ENCODE measurements around the gene CMTM5.

DNA sequence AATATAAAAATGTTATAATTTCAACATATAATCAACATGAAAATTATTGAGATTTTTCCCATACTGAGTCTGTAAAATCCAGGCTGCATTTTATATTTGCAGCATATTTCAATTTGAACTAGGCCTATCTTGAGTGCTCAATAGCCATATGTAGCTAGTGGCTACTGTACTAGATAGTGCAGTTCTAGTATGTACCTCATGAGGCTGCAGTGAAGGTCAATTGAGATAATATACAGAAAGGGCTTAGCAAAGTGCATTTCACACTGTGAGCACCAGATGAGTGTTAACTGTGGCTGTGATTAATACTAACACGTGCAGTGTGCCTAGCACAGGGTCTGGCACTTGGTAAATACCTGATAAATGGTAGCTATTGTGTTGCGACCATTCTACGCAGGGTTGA, 18.8 kb upstream of the CMTM5 start:
- no peak for TF ChIP-seq CTCF (IDR thresholded peaks at IDR 0.05)
- no peak for TF ChIP-seq POLR2A (IDR thresholded peaks at IDR 0.05)
- TF ChIP-seq EP300 (IDR thresholded peaks at IDR 0.05) = no peak
- no peak for TF ChIP-seq POLR2AphosphoS5 (IDR thresholded peaks at IDR 0.05)

Measured in stomach (tissue), 4 donors.